ENCODE data around the gene PIK3C2A.

PIK3C2A gene

DNA sequence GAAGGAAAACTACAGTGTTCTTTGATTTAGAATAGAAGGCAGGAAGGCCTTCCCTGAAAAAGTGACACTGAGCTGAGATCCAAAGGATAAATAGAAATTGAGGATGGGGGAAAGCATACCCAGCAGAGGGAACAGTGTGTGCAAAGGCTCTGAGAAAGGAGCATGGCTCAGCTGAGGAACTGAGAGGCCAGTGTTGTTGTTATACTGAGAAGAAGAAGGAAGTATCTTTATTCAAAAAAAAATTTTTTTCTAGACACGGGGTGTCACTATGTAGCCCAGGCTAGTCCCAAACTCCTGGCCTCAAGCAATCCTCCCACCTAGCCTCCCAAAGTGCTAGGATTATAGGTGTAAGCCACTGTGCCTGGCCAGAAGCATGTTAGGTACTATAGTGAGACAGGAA lies 3.5 kb upstream of the PIK3C2A start:
- DNase-seq (ENCODE audit: low read depth): no peak

- DNase-seq (ENCODE audit: low read depth): no peak
Measured at GRCh38 chr11:17209939-17210245, 2.1 kb upstream of the PIK3C2A start.

DNA sequence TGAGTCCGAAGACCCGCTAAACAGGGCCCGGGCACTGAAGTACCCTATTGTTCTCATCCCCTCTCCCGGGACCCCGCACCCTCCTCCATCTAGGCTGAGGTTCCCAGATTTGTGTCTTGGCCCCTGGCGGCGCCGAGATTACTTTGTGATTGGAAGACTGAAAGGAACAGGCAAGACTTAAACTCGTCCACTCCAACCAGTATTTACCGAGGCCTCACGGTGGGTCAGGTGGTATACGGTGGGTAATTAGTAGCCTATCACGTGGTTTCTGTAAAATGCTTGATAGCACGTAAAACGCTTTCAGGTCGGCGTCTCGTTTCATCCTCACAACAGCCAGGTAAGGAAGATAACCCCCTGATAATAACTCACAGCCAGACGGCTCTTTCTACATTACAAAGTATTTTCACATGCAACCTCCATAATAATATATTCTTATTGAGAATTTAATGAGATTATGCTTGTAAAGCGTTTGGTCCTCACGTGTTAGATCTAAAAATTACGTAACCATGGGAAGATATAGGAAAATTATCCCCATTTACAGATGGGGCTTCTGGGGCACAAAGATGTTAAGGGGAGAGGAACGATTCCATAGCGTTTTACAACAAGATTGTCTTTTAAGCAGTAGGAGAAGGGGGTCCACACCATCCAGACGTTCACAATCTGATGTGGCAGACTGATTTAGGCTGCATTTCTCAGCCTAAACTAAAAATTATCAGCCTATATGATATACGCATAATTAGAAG lies 642 bp upstream of the PIK3C2A start:
- DNase-seq (ENCODE audit: low read depth): no peak

DNA sequence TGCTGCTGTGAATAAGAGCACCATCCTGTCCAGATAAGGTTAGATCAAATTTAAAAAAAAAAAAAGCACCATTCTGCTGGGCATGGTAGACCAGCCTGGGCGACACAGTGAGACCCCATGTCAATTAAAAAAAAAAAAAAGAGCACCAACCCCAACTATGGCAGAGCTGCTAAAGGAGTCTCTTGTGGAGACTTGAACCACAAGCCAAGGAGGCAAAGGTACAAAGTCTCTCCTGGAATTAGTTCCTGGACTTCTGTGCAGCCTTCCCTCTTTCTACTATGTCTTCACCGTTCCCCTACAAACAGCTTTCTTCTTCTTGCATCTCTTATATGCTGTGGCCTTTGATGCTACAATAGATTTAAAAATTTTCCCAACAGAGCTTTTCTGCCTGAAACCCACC lies 1.3 kb downstream of the PIK3C2A start:
- no peak for DNase-seq (ENCODE audit: low read depth)

- DNase-seq (ENCODE audit: low read depth): no peak
Measured at GRCh38 chr11:17197431-17197898, 10.3 kb downstream of the PIK3C2A start.

DNA sequence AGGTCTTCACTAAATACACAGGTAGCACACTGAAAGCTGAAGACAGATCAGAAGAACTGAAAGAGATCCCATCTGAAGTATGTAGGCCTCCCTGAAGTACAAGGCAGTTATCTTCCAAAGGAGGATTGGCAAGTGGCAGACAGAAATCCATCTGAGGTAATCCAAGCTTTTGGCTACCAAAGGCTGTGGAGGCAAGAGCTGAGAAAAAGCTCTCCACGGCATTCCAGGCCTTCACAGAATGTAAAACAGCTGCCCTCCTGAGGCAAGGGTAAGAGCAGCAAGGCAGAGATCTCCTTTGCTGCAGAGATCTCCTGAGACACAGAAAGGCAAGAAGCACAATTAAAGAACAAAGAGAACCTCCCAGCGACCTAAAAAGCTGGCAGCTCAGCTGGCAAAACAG lies 19.1 kb downstream of the PIK3C2A start:
- DNase-seq (ENCODE audit: low read depth): no peak

- no peak for DNase-seq (ENCODE audit: low read depth)
Measured at GRCh38 chr11:17186932-17187692, 20.7 kb downstream of the PIK3C2A start.

DNA sequence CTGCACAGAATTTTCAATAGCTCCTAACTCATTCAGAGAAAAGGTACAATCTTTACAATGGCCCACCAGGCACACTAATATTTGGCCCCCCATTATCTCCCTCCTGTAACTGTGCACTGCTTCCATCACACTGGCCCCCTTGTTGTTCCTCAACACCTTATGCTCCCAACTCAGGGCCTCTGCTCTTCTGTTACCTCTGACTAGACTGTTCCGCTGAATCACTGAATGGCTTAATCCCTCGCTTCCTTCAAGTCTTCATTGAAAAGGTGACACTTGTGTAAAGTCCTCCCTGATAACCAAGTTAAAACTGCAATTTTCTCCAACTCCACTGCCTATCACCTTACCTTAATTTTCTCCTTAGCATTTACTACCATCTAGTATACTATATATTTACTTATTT lies 21.8 kb downstream of the PIK3C2A start:
- no peak for DNase-seq (ENCODE audit: low read depth)

GRCh38 chr11:17184882-17185587 lies 22.8 kb downstream of the PIK3C2A start:
- no peak for DNase-seq (ENCODE audit: low read depth)

DNA sequence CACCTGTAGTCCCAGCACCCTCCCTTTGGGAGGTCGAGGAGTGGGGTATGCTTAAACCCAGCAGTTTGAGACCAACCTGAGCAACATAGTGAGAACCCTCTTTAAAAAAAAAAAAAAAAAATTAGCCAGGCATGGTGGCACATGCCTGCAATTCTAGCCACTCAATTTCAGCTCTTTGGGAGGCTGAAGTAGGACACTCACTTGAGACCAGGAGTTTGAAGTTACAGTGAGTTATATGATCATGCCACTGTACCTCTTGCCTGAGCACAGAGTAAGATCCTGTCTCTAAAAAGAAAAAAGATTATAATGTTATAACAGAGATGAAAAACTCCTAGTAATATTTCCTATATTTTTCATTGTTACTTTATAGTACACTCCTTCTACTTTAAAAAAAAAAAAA lies 23.9 kb downstream of the PIK3C2A start:
- DNase-seq (ENCODE audit: low read depth): no peak

GRCh38 chr11:17179970-17180369 lies 27.8 kb downstream of the PIK3C2A start:
- DNase-seq (ENCODE audit: low read depth): no peak

- no peak for DNase-seq (ENCODE audit: low read depth)
Measured at GRCh38 chr11:17173332-17173731, 34.5 kb downstream of the PIK3C2A start.

DNA sequence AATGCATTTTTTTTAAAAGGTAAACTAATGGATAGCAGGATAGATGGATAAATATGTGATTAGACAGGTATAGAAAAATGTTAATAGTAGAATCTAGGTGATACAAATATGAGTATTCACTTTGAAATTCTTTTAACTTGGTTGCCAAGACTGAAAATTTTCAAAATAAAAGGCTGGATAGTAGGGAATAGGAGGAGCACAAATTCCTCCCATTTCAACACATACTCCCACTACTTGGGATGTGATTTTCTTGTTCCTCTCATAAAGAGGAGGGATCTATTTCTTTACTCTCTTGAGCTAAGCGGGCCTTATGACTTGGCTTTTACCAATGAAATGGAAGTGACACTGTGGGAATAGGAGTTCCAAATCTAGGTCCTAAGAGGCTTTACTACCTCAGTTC lies 35.9 kb downstream of the PIK3C2A start:
- no peak for DNase-seq (ENCODE audit: low read depth)

DNA sequence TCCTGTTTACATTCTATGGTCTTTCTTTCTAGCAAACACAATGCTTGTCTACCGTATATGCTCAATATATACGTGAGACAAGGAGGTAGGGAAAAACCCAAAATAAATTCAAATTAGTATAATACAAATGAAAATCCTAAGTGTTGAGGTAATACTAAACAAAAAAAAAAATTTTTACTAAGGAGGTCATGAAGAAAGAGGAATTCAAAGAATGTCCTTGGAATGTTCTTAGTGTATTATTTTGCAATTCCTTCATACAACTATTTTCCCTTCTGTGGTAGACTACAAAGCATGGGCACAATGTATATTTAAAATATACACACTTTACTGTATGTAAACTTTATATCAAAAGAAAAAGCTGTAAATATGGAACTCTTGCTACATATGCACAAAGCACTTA lies 36.4 kb downstream of the PIK3C2A start:
- DNase-seq (ENCODE audit: low read depth): no peak

- no peak for DNase-seq (ENCODE audit: low read depth)
Measured at GRCh38 chr11:17169876-17170275, 37.9 kb downstream of the PIK3C2A start.

GRCh38 chr11:17165247-17165890 lies 42.4 kb downstream of the PIK3C2A start:
- no peak for DNase-seq (ENCODE audit: low read depth)

- DNase-seq (ENCODE audit: low read depth): no peak
Measured at GRCh38 chr11:17164361-17165246, 43.2 kb downstream of the PIK3C2A start.

GRCh38 chr11:17163736-17164135 lies 44.0 kb downstream of the PIK3C2A start:
- no peak for DNase-seq (ENCODE audit: low read depth)

DNA sequence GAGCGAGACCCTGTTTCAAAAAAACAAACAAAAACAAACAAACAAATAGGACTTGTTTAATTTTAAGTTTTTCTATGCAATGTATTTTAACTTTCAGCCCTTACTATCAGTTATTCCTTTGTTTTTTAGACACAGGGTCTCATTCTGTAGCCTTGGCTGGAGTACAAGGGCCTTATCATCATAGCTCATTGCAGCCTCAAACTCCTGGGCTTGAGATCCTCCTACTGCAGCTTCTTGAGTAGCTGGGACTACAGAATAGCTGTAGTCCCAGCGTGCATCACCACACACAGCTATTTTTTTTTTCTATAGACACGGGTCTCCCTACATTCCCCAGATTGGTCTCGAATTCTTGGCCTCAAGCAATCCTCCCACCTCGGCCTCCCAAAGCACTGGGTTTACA lies 44.5 kb downstream of the PIK3C2A start:
- no peak for DNase-seq (ENCODE audit: low read depth)

GRCh38 chr11:17162376-17162775 lies 45.4 kb downstream of the PIK3C2A start:
- no peak for DNase-seq (ENCODE audit: low read depth)

DNA sequence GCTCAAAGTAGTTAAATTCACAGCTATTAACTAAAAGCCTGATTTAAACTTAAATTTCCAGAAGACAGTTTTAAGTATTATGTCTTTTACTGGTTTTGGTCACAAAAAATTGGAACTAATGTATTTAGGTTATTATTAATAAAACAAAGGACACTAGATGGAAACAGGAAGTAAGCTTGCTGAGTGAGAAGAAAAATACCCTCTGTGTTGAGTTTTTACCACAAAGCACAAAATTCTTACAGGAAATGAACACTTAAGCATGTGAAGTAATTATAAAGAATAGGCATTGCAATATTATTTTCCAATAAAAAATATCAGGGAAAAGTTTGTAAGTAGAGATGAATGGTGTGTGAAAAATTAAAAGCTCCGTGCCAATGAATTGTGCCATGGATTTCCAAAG lies 46.3 kb downstream of the PIK3C2A start:
- no peak for DNase-seq (ENCODE audit: low read depth)

- no peak for DNase-seq (ENCODE audit: low read depth)
Measured at GRCh38 chr11:17159441-17159840, 48.3 kb downstream of the PIK3C2A start.
